Nephron progenitor cell (in vitro differentiated cells): Measurements from ENCODE around the gene NCS1.
"Not testable (repeated sequence)": the region's sequence is repeated elsewhere in the genome, so short reads cannot be mapped to it uniquely, and the experiment has no call there.

Source experiments
- DNase-seq: peaks from one replicate; pipeline ENCODE4 v3.0.0; 2021
- H3K27ac Mint-ChIP-seq: 2 replicates; pipeline ENCODE4 v1.8.0; 2021; ENCODE audit warnings: mild to moderate bottlenecking, moderate library complexity, mixed read lengths
- H3K27me3 Mint-ChIP-seq: 2 replicates; pipeline ENCODE4 v1.8.0; 2021; ENCODE audit warnings: mild to moderate bottlenecking, low read depth, mixed read lengths; ENCODE audit not compliant: poor library complexity
- H3K36me3 Mint-ChIP-seq: 2 replicates; pipeline ENCODE4 v1.8.0; 2021; ENCODE audit warnings: low read depth, mixed read lengths
- H3K4me1 Mint-ChIP-seq: 2 replicates; pipeline ENCODE4 v1.8.0; 2021; ENCODE audit warnings: mixed read lengths
- H3K4me3 Mint-ChIP-seq: 2 replicates; pipeline ENCODE4 v1.8.0; 2021; ENCODE audit warnings: mild to moderate bottlenecking, moderate library complexity, mixed read lengths
- H3K9me3 Mint-ChIP-seq: 2 replicates; pipeline ENCODE4 v1.8.0; 2021; ENCODE audit warnings: mild to moderate bottlenecking, moderate library complexity, mixed read lengths
- TF ChIP-seq, protein P1 (sequence below): fragments of 200-600 bp; sonication (generic); IDR thresholded peaks from 2 replicates; pipeline ENCODE4 v1.5.0; 2021; ENCODE audit warnings: antibody characterized with exemption

NCS1 gene

DNA sequence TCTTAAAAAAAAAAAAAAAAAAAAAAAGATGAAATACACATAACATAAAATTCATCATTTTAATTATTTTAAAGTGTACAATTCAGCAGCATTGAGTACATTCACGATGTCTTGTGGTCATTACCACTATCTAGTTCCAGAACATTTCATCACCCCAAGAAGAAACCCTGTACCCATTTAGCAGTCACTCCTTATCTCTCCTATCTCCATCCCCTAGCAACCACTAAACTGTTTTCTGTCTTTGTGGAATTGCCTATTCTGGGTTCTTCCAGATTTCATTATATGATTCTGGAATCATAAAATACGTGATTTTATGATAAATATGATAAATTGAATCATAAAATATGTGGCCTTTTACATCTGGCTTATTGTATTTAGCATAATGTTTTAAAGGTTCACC is 84.4 kb downstream of the NCS1 start:
- H3K9me3 Mint-ChIP-seq, result no peaks in the 10 kb centered on the region
- H3K27me3 Mint-ChIP-seq, result peaks cover 26% of the 10 kb centered on the region
- TF ChIP-seq, protein P1, sequence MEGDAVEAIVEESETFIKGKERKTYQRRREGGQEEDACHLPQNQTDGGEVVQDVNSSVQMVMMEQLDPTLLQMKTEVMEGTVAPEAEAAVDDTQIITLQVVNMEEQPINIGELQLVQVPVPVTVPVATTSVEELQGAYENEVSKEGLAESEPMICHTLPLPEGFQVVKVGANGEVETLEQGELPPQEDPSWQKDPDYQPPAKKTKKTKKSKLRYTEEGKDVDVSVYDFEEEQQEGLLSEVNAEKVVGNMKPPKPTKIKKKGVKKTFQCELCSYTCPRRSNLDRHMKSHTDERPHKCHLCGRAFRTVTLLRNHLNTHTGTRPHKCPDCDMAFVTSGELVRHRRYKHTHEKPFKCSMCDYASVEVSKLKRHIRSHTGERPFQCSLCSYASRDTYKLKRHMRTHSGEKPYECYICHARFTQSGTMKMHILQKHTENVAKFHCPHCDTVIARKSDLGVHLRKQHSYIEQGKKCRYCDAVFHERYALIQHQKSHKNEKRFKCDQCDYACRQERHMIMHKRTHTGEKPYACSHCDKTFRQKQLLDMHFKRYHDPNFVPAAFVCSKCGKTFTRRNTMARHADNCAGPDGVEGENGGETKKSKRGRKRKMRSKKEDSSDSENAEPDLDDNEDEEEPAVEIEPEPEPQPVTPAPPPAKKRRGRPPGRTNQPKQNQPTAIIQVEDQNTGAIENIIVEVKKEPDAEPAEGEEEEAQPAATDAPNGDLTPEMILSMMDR, result no peak
- no peak overlapping the region for H3K4me3 Mint-ChIP-seq
- H3K4me1 Mint-ChIP-seq, result peaks cover 38% of the 10 kb centered on the region
- H3K27ac Mint-ChIP-seq, result no peak overlapping the region
- H3K36me3 Mint-ChIP-seq, result no peaks in the 10 kb centered on the region
- no peak for DNase-seq

GRCh38 chr9:130258137-130258536 is 85.9 kb downstream of the NCS1 start:
- H3K36me3 Mint-ChIP-seq, H3K9me3 Mint-ChIP-seq, DNase-seq, H3K4me3 Mint-ChIP-seq, H3K27ac Mint-ChIP-seq: not testable (repeated sequence)
- peaks cover 35% of the 10 kb centered on the region for H3K27me3 Mint-ChIP-seq
- H3K4me1 Mint-ChIP-seq, result peaks cover 44% of the 10 kb centered on the region

DNA sequence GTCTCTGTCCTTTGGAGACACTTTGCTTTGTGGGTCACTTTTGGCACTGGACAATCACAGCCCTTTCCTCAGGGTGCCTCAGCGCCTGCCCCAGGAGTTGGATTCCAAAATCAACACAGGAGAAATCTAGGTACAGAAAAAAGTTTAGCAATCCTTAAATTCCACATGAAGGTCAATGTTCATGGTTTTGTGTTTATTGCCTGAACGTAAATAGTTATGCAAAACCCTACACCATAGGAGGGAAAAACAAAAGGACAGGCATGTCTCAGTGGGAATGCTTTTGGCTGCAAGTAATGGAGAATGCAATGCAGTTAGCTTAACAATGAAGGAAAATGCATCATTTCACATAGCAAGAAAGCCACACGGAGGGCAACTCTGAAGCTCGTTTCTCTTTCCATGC is 86.8 kb downstream of the NCS1 start:
- Mint-ChIP-seq H3K36me3 (no peaks in the 10 kb centered on the region), H3K4me3 (no peak overlapping the region), H3K27ac (no peak overlapping the region), H3K9me3 (no peaks in the 10 kb centered on the region), H3K4me1 (peaks cover 50% of the 10 kb centered on the region), H3K27me3 (peaks cover 45% of the 10 kb centered on the region)
- no peak for DNase-seq
- TF ChIP-seq, protein P1, result no peak

- Mint-ChIP-seq H3K27ac (peak overlapping the region; percentile 80), H3K4me1 (peaks cover 36% of the 10 kb centered on the region), H3K36me3 (no peaks in the 10 kb centered on the region), H3K9me3 (no peaks in the 10 kb centered on the region), H3K27me3 (peaks cover 64% of the 10 kb centered on the region), H3K4me3 (no peak overlapping the region)
- DNase-seq, result no peak
- TF ChIP-seq, protein P1, result no peak
Observed at GRCh38 chr9:130260816-130261765, 88.9 kb downstream of the NCS1 start.

- Mint-ChIP-seq H3K27me3 (peaks cover 73% of the 10 kb centered on the region), H3K4me1 (peaks cover 44% of the 10 kb centered on the region), H3K9me3 (no peaks in the 10 kb centered on the region), H3K27ac (no peak overlapping the region), H3K4me3 (no peak overlapping the region), H3K36me3 (no peaks in the 10 kb centered on the region)
- no peak for DNase-seq
- TF ChIP-seq, protein P1, result no peak
Observed at GRCh38 chr9:130262061-130262745, 90.0 kb downstream of the NCS1 start.

DNA sequence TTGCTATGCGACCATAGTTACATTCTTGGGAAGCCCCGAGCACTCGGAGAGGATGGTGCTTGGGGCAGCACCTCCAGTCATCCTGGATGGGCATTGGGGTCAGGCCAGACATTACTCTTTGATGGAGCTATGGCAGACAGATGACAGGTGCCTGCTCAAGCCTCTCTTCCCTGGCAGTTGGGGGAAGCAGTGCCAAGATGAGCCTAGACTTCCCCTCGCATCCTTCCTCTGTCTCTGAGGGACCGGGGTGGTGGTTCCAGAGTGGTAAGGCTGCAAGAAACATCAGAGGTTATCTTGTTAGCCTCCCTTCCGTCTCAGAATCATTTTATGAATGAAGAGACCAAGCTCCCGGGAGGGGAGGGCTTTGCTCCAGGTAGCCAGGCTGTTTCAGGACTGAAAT is 90.6 kb downstream of the NCS1 start:
- H3K9me3 Mint-ChIP-seq, result no peaks in the 10 kb centered on the region
- H3K4me3 Mint-ChIP-seq, result no peak overlapping the region
- H3K4me1 Mint-ChIP-seq, result peaks cover 44% of the 10 kb centered on the region
- no peak for DNase-seq
- H3K36me3 Mint-ChIP-seq, result no peaks in the 10 kb centered on the region
- peaks cover 79% of the 10 kb centered on the region for H3K27me3 Mint-ChIP-seq
- TF ChIP-seq, protein P1, result no peak
- no peak overlapping the region for H3K27ac Mint-ChIP-seq
